ENCODE data around the gene RALGAPA1.

Gene RALGAPA1

GRCh38 chr14:35535483-35536112, 273.5 kb downstream of the RALGAPA1 start:
- DNase-seq (ENCODE audit: low read depth): no peak

GRCh38 chr14:35534873-35535482, 274.1 kb downstream of the RALGAPA1 start:
- DNase-seq (ENCODE audit: low read depth): peak; percentile 50

- DNase-seq (ENCODE audit: low read depth): no peak
These were observed 274.8 kb downstream of the RALGAPA1 start for GRCh38 chr14:35534208-35534872.

GRCh38 chr14:35533357-35534207, 275.5 kb downstream of the RALGAPA1 start, which contains the start of gene INSM2:
Gene INSM2, plus strand, starts transcription at chr14:35534164. Its CDS starts 89 bp downstream, at chr14:35534253.
- peak; percentile 65 for DNase-seq (ENCODE audit: low read depth)

GRCh38 chr14:35532783-35533356, 276.2 kb downstream of the RALGAPA1 start:
- no peak for DNase-seq (ENCODE audit: low read depth)

GRCh38 chr14:35531960-35532747, 276.9 kb downstream of the RALGAPA1 start:
- DNase-seq (ENCODE audit: low read depth): no peak

DNA sequence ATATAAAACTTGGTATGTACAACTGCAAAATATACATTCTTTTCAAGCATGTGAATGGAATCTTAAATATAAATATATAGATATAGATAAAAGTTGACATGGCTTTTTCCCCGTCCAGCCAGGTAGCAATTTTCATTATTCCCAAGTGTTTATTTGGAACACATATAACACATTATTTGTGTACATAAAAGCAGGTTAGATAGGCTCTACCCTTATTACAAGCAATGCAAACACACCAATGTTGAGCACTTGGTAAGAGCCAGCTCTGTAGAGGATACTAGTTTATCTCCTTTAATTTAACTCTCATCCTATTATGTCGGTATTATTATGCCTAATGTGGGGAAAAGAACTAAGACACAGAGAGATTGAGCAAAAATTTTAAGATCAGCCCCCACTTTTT, 282.1 kb downstream of the RALGAPA1 start:
- no peak for DNase-seq (ENCODE audit: low read depth)

- no peak for DNase-seq (ENCODE audit: low read depth)
These were observed 283.4 kb downstream of the RALGAPA1 start for GRCh38 chr14:35525695-35526094.

- DNase-seq (ENCODE audit: low read depth): no peak
These were observed 289.1 kb downstream of the RALGAPA1 start for GRCh38 chr14:35519986-35520385.

DNA sequence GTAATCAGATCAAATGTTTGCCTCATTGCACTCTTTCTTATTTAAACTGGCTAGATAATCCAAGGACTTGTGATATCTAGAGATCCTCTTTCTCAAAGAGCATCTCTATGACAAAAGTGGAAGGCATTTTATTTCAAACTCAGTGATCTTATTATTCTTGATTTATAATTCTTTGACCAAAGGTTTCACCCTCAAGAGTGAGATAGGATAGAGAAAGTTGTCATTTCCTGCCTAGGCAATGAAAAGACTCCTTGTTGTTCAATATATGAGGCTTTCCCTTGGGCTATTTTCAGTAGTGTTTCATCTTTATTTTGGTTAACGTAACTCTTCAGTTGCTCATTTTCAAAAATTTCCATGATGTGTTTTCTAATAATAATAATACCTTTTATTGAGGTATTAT, 293.2 kb downstream of the RALGAPA1 start:
- DNase-seq (ENCODE audit: low read depth): no peak

DNA sequence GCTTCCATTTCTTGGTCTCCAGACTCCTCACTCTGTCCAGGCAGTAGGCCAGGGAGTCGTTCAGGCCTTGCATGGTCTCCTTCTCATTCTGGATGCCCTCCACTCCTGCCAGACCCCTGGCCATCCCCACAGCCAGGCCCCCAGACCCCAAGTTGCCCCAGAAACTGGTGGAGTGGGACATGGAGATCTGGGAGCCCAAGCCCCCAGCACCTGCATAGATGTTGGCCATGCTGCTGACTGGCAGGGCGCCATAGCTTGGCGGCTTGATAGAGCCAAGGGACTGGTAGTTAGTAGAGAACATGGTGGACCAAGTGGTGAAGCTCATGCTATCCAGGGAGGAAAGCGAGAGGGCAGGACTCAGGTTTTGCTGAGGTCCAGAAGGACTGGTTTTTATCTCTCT, 296.3 kb downstream of the RALGAPA1 start:
- no peak for DNase-seq (ENCODE audit: low read depth)

DNA sequence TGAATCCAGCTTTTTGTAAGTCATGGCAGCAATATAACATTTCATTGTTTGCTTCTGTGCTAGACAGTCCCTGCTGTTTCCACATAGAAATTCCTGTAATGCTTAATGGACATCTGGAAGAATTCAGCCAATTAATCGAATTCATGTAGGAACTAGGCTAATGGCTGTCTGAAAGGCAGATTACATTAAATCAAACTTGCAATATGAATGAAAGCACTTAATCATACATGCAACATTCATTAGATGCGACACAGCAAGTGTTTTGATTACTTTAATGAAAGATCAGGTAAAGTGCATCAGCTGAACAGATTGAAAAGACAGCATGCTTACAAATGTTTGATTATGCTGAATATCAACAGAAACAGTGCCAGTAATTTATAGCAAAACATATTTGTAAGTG, 299.2 kb downstream of the RALGAPA1 start:
- no peak for DNase-seq (ENCODE audit: low read depth)

- DNase-seq (ENCODE audit: low read depth): no peak
These were observed 302.2 kb downstream of the RALGAPA1 start for GRCh38 chr14:35506927-35507326.

DNA sequence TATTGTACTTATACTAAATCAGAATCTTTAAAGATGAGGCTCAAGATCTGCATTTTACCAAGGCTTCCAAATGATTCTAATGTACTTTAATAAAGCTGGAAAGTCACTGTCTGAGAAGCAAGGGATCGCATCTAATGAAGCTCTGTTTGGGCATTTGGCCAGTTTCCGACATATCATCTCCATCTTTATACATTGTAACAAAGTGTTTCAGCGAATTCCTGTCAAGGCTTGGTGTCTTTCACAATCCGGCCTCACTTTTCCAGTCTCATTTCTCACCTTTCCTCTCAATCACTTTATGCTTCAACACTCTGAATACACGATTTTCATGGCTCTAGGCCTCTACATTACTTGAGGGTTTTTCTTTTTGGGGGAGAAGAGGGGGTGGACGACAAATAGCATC, 302.6 kb downstream of the RALGAPA1 start:
- DNase-seq (ENCODE audit: low read depth): no peak

GRCh38 chr14:35504260-35504659, 304.8 kb downstream of the RALGAPA1 start:
- no peak for DNase-seq (ENCODE audit: low read depth)

DNA sequence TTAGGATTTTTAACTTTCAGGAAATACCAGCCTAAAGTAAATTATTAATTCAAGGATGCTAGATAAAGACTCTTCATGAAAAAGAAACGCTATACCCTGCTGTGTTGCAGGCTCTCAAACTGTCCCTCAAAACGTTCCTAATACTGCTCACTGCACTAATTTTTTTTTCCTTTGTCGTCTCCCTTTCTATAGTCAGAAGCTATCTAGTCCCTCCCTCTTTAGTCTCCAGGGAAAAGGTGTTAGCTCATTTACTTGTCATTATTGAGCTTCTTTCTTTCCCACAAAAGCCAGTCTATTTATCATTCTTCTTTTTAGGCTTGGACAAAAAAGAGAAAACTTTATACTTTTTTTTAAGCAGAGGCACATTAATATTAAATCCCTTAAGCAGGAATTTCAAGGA, 305.4 kb downstream of the RALGAPA1 start:
- no peak for DNase-seq (ENCODE audit: low read depth)

DNA sequence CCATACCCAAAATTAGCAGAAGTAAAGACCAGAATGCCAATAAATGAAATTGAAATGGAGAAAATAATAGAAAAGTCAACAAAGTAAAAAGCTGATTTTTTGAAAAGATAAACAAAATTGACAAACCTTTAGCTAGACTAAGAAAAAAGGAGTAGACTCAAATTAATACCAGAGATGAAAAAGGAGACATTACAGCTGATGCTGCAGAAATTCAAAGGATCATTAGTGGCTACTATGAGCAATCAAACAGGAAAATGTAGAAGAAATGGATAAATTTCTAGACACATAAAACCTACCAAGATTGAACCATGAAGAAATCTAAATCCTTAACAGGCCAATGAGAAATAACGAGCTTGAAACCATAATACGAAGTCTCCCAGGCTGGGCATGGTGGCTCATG, 309.9 kb downstream of the RALGAPA1 start:
- DNase-seq (ENCODE audit: low read depth): no peak

DNA sequence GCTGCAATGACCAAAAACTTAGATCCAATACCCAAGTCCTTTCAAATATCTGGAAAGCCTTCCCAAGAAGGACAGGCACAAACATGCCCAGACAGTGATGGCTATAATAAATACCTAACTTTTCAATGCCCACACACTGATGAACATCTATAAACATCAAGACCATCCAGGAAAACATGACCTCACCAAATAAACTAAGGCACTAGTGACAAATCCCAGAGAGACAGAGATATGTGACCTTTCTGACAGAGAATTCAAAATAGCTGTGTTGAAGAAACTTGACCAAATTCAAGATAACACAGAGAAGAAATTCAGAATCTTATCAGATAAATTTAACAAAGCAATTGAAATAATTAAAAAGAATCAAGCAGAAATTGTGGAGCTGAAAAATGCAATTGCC, 313.8 kb downstream of the RALGAPA1 start:
- DNase-seq (ENCODE audit: low read depth): no peak

GRCh38 chr14:35492569-35493014, 316.5 kb downstream of the RALGAPA1 start:
- no peak for DNase-seq (ENCODE audit: low read depth)
